SIG-M5 (cell line): Measurements from ENCODE around the gene ECM1.

Experiments
- DNase-seq: peaks from one replicate; lab custom pipeline; 2025; lab: John Stamatoyannopoulos, UW

Gene ECM1

DNA sequence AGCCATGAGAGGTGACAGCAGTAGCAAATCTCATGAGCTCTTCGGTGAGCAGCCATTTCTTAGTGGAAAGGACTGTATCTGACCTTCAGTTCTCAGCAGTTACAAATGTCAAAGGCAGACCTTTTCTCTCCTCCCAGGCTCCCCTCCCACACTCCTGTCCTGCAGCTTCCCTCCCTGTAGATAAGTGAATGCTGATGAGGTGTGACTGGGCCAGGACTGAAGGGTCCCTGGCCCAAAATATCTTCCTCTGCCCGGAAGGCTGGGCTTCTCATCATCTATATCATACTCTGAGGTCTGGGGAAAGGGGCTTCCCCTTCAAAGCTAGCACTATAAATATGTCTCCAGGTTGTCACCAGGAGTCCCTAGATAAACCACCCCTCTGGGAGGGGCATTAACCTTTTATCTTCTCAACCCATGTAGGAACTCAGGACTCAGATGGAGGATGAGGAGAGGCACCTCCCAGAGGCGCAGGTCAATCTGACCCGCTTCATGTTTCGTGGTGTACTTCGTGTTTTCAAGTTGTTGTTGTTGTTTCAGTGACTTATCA, 37.6 kb downstream of the ECM1 start:
- no peak for DNase-seq

DNA sequence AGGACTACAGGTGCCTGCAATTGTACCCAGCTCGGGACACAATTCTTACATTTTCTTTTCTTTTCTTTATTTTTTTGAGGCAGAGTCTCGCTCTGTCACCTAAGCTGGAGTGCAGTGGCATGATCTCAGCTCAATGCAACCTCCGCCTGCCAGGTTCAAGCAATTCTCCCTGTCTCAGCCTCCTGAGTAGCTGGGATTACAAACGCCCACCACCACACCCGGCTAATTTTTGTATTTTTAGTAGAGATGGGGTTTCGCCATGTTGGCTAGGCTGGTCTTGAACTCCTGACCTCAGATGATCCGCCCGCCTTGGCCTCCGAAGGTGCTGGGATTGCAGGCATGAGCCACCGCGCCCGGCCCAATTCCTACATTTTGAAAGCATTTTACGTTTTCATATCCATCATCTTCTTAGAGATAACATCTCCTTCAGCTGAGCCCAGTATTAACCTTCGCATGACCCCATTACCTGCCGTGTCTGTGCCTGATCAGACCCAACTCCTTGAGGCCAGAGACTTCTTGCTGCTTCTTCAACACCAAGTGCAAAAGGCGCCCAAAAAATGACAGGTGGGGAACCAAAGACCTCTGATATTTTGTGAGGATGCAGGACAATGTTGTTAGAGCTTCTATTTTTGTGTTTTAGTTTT, 38.5 kb downstream of the ECM1 start:
- DNase-seq = no peak

GRCh38 chr1:150548324-150548631, 40.4 kb downstream of the ECM1 start:
- no peak for DNase-seq

GRCh38 chr1:150548632-150549495, 41.0 kb downstream of the ECM1 start, which contains the start of gene ADAMTSL4:
ADAMTSL4 (plus strand) TSS chr1:150549408; CDS start chr1:150552289, 2,881 bp downstream.
- DNase-seq = no peak

DNA sequence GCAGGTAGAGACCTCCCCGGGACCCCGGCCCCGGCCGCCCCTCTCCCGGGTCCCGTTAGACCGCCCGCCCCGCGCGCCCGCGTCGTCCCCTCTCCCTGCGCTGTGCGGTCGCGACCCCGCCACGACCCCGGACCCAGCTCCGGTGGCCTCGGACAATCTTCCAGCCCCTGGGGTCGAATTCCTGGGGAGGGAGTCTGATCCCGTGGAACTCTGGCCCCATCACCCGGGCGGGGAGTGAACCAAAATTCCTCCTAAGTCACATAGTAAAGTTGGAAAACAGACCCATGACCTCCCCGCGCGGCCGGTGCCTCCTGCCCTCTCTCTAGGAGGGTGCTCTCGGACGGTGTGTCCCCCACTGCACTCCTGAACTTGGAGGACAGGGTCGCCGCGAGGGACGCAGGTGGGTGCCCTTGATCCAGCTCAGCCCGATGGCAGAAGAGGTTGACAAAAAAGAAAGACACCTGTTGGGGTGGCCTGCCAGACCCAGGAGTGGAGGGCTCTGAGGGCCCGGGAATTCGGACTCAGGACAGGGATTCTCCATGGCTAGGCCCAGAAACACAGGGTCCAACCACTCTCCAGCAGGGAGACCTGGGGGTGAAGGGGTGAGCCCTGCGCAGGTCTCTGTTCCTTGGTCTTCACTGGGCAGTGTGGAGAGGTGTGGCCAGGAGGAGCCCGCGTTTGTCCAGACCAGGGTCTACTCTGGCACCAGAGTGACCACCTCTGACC, 41.8 kb downstream of the ECM1 start:
- DNase-seq = no peak

- DNase-seq = no peak
Measured at GRCh38 chr1:150550222-150551050, 42.5 kb downstream of the ECM1 start.

DNA sequence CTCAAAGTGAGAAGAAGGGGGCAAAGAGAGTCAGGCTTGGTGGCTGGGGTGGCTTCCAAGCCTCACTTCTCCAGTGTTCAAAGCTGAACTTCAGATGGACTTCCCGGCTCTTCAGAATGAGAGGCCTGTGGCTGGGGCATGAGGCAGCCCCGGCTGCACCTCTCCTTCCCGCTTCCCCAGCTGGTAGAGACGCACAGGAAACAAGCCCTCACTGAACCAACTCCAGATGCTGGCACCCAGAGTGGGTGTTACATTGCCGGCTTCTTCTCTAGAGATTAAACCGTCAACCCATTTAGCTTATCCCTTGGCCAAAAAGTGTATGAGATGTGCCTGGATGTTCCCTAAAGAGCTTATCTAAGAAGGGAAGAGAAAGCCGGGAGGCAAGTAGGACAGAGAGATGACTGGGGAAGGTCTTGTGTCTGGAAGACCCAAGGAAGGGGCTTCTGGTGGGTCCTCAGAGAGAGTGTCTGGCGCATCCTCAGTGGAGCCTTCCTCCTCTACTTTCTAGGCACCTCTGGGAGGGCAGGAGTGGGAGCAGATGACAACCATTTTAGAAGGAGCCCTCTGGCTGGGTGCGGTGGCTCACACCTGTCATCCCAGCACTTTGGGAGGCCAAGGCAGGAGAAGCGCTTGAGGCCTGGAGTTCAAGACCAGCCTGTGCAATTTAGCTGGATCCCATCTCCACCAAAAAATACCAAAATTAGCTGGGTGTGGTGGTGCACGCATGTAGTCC, 43.3 kb downstream of the ECM1 start:
- no peak for DNase-seq

DNA sequence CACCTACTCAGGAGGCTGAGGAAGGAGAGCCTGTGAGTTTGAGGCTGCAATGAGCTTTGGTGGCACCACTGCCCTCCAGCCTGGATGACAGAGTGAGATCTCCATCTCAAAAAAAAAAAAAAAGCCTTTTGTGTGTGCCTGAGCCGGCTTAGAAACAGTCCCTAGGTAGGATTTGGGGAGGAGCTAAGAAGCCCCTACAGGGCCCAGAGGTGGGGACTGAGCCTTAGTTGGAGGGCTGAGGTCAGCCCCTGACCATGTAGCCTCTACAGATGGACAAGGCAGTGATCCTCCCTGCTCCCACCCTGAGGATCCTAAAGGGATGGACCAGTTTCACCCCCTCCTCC, 43.8 kb downstream of the ECM1 start:
- DNase-seq = no peak

- peak; percentile 89 for DNase-seq
Measured at GRCh38 chr1:150552128-150552910, 44.4 kb downstream of the ECM1 start.

- DNase-seq = no peak
Measured at GRCh38 chr1:150552911-150553289, 45.0 kb downstream of the ECM1 start.

- no peak for DNase-seq
Measured at GRCh38 chr1:150553392-150554085, 45.6 kb downstream of the ECM1 start.

DNA sequence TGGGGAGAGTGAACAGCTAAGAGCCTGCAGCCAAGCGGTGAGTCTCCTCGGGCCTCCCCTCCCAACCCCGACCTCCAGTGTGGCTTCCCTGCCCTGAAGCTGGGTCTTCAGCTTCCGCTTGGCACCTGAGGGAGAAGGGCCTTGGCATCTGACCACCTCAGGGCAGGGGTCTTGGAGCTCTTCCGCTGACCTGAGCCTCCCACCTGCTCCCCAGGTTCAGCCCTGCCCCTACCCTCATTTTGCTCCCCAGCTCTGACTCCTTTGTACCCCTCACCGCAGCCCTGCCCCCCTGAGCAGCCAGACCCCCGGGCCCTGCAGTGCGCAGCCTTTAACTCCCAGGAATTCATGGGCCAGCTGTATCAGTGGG, 46.2 kb downstream of the ECM1 start:
- no peak for DNase-seq

GRCh38 chr1:150555198-150555970, 47.5 kb downstream of the ECM1 start:
- DNase-seq = no peak

- DNase-seq = no peak
Measured at GRCh38 chr1:150555971-150556865, 48.3 kb downstream of the ECM1 start.

GRCh38 chr1:150557065-150557600, 49.2 kb downstream of the ECM1 start:
- DNase-seq = no peak

DNA sequence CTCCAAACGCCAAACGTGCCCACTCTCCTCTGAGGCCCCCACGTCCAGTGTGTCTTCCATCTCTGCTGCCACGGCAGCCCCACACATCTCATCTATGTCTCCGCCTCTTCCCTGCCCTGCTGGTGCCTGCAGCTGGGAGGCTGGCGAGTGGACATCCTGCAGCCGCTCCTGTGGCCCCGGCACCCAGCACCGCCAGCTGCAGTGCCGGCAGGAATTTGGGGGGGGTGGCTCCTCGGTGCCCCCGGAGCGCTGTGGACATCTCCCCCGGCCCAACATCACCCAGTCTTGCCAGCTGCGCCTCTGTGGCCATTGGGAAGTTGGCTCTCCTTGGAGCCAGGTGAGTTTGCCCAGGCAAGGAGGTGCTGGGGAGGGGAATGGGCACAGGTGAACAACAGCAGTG, 49.9 kb downstream of the ECM1 start:
- no peak for DNase-seq

GRCh38 chr1:150558303-150558704, 50.4 kb downstream of the ECM1 start:
- DNase-seq = no peak
